MM.1S (cell line): Measurements from ENCODE around the gene GPC3.

Source experiments
- EZH2phosphoT487 ChIP-seq: fragments of 300-600 bp; sonication (generic); IDR thresholded peaks from 2 replicates; pipeline ENCODE4 v1.6.1; 2018; ENCODE audit warnings: antibody characterized with exemption, low read length
- TF ChIP-seq, protein P1 (sequence below): fragments of 300-600 bp; sonication (generic); IDR thresholded peaks from 2 replicates; pipeline ENCODE4 v1.5.1; 2016; ENCODE audit warnings: antibody characterized with exemption, low read length, mixed read lengths

- TF ChIP-seq, protein P1, sequence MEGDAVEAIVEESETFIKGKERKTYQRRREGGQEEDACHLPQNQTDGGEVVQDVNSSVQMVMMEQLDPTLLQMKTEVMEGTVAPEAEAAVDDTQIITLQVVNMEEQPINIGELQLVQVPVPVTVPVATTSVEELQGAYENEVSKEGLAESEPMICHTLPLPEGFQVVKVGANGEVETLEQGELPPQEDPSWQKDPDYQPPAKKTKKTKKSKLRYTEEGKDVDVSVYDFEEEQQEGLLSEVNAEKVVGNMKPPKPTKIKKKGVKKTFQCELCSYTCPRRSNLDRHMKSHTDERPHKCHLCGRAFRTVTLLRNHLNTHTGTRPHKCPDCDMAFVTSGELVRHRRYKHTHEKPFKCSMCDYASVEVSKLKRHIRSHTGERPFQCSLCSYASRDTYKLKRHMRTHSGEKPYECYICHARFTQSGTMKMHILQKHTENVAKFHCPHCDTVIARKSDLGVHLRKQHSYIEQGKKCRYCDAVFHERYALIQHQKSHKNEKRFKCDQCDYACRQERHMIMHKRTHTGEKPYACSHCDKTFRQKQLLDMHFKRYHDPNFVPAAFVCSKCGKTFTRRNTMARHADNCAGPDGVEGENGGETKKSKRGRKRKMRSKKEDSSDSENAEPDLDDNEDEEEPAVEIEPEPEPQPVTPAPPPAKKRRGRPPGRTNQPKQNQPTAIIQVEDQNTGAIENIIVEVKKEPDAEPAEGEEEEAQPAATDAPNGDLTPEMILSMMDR: no peak
- no peak for TF ChIP-seq EZH2phosphoT487
These were observed 441.3 kb downstream of the GPC3 start for GRCh38 chrX:133544115-133544514.
